GM18907 (cell line): ENCODE measurements around the gene KCTD12.

Experiments used
- ATAC-seq: cut with Tn5 transposase; IDR thresholded peaks from one replicate; pipeline ENCODE4 v1.9.1; 2021; ENCODE audit warnings: mild to moderate bottlenecking, moderate library complexity; ENCODE audit not compliant: unreplicated experiment

Gene KCTD12

GRCh38 chr13:76860706-76861105, 25.5 kb downstream of the KCTD12 start:
- ATAC-seq: no peak

GRCh38 chr13:76854894-76855293, 31.3 kb downstream of the KCTD12 start:
- ATAC-seq: no peak

- no peak for ATAC-seq
These were observed 32.1 kb downstream of the KCTD12 start for GRCh38 chr13:76853921-76854608.

- ATAC-seq: no peak
These were observed 32.7 kb downstream of the KCTD12 start for GRCh38 chr13:76853481-76853880.

DNA sequence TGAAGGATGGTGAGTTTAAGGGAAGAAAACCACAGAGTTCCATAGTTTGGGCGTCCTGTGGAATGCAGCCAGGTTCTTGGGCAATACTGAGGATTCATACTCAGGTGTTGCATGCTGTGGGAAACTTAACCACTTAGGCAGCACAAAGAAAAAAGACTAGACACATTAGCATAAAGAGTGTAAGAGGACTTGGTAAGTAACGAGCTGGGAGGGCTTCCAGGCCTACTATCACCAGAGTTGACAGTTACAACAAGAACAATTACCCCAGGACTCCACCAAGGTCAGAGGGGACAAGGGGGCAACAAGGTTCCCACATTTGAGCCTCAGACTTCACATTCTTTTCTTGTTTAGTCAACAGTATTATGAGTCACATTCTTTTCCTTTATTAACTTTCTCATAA, 33.2 kb downstream of the KCTD12 start:
- ATAC-seq: no peak

GRCh38 chr13:76851961-76852360, 34.2 kb downstream of the KCTD12 start:
- no peak for ATAC-seq

GRCh38 chr13:76849493-76849892, 36.7 kb downstream of the KCTD12 start:
- ATAC-seq: no peak

DNA sequence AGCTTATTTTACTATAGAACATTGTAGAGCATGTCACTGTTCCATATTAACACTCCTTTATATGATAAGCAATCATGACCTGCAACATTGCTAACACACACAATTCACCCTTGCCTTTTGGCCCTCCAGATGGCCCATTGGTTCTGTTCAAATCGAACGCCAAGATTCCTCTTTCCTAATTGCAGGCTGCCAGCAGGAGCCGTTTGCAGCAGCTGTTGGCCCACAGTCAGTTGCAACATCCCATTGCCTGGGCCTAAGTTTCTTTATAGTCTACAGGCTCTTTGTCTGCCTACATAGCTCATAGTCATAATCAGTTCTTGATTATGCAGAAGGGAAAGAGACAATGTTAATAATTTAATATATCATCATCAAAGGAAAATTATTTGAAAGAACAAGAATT, 37.6 kb downstream of the KCTD12 start:
- ATAC-seq: no peak

DNA sequence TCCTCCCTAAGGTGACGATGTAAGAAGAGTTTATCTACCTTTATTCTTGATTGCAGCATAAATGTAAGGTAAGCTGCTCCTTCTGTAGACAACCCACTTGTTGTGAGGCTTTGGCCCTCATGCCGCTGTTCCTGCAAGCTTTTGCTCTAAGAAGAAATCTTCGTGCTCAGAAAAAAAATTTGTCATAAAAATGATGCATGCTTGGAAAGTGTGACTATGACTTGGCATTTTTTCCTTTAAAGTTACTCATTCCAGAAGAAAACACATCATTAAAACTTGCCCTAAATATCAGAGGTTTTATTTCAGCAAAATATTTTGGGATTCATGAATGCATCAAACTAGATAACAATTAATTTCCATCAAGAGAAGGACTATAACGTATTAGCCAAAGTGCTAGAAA, 39.8 kb downstream of the KCTD12 start:
- no peak for ATAC-seq

GRCh38 chr13:76845865-76846264, 40.3 kb downstream of the KCTD12 start:
- no peak for ATAC-seq

DNA sequence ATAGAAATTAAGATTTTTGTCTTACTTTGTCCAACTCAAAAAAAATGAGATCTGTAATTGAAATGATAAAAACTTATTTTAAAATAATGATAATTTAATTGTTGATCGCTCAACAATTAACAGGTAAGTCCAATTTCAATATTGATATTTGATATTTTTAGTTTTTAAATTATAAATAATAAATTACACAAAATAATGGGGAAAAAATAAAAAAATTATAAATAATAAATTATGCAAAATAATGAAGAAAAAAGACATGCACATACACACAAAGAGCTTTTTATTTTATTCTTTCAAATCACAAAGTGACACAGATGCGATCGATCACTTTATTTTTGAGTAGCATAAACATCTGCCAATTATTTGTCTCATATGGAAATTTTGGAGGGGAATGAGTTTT, 40.8 kb downstream of the KCTD12 start:
- no peak for ATAC-seq

DNA sequence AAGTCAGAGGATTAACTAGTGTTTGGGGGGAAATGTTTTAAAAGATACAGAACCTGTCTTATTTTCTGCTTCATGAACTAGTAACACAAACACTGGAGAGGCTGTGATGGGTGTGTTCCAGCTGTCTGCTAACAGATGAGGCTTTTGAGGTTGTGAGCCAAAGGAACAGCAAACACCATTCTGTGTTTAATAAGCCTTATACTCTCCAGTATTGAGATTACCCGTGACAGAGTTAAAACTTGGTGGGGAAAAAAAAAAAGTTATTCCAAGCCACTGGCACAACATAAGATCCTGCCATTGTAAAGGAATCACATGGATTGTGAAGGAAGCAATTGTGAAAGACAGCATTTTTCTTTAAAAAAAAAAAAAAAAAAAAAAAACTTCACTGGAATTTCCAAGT, 48.4 kb downstream of the KCTD12 start:
- no peak for ATAC-seq

DNA sequence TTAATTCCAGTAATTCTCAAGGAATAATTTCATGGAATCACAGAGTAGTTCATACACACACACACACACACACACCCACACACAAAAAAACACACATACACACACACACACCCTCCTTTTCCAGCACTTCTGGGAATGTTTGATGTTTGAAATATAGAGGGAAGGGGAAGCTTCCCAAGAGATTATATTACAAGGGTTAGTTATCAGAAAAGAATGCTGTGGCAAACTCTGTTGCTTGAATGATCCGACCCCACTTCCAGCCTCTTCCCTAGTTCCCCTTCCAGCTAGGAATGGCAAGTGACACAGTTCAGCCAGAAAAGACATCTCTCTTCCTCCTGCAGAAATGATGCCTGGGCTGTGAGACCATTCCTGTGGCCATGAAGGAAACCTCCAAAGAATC, 49.9 kb downstream of the KCTD12 start:
- no peak for ATAC-seq

- ATAC-seq: no peak
These were observed 52.7 kb downstream of the KCTD12 start for GRCh38 chr13:76833441-76833954.

DNA sequence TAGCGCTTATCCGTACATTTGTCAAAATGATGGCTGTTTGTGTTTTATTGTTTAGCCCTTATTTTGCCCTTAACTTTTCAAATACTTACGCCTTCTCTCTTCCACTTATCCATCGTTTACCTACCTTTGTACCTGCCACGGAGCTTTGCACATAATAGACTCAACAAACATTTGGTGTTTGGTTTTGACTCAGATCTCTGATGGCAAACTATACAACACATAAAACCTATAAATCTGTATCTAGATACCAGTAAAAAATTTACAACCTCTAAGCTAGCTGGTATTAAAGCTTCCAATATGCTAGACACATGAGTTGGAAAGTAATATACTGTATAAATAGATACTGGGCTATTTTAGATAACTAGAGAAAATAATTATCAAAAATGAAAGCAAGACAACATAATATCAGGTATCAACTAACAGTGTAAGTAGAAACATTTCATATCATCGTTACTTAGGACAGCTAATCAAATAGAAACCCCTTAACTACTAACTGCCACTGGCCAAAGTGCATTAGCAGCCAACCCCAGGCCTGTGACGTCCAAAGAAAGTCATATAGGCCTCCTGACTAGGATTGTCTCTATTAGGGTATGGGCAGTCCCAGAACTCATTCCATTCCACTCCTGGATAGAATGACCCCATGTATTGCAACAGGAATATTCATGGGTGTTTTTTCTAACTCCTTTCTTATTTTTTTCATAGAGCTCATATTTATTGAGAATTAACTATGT, 53.8 kb downstream of the KCTD12 start:
- ATAC-seq: no peak

GRCh38 chr13:76830805-76831204, 55.4 kb downstream of the KCTD12 start:
- no peak for ATAC-seq
